Measurements from ENCODE around the gene SLC6A4. TPM values are rescaled to one million over a fixed set of nuclear protein-coding genes. Genes with fewer than 3 reads are reported as not detected.

Gene SLC6A4
- total and polyA plus RNA-seq, 2 donors (not counting 3 experiments of a cell fraction or from before 2014, with no cell fraction given), result 0.25 TPM; not detected in 1

DNA sequence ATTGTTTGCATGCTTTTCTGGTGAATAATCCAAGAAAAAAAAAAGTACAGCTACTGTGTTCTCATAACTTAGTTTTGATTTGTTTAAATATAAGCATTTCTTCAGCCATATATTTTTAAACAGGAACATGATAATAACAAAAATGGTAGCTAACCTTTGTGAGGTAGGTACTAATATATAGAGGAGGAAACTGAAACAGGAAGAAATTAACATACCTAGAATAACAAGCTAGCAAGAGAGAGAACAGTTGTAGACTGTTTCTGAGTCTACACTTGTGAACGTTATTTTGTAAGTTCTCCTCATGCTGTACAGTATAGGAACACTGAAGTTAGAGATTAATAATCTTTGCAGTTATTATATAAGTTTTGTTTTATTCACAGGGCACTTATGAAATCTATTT is 69.5 kb downstream of the SLC6A4 start:
- intact Hi-C loops (cut with micrococcal nuclease) (no loop called here), dilution Hi-C loops (cut with MboI; ENCODE audit: extremely low pct_ligation_motif_present, low sequenced_read_pairs) (no loop called here)
- Histone ChIP-seq H3K79me2 (ENCODE audit: control insufficient read depth, insufficient read depth, low read length) (peaks cover 35% of the 10 kb centered on the region), H3K27ac (ENCODE audit: insufficient read depth, low read depth, low read length) (no peak overlapping the region), H3K9ac (replicated peaks; ENCODE audit: extremely low read depth, insufficient read depth, low read length) (no peak overlapping the region), H3K27me3 (ENCODE audit: control insufficient read depth in 2 of 2, insufficient read depth in 2 of 2, low read length in 2 of 2) (no peaks in the 10 kb centered on the region), H3K9me1 (replicated peaks; ENCODE audit: control insufficient read depth, extremely low read depth, insufficient read depth, low read length) (no peaks in the 10 kb centered on the region), H2AFZ (ENCODE audit: low read depth, low read length) (no peak overlapping the region), H4K20me1 (replicated peaks; ENCODE audit: control insufficient read depth, extremely low read depth, insufficient read depth, low read length) (no peaks in the 10 kb centered on the region), H3K9me3 (replicated peaks; ENCODE audit: control insufficient read depth, insufficient read depth, low read length) (no peaks in the 10 kb centered on the region), H3K4me2 (ENCODE audit: insufficient read depth, low read length) (no peak overlapping the region), H3K36me3 (ENCODE audit: control insufficient read depth in 2 of 2, extremely low read depth in 1 of 2, insufficient read depth in 2 of 2, low read length in 2 of 2) (no peaks in the 10 kb centered on the region), H3K4me1 (ENCODE audit: control insufficient read depth, extremely low read depth, insufficient read depth, low read length) (no peaks in the 10 kb centered on the region), H3K4me3 (replicated peaks in 1 of 3; ENCODE audit: insufficient read depth in 1 of 3, low read depth in 1 of 3, low read length in 3 of 3) (no peak overlapping the region)
- ChIA-PET CTCF (interaction anchor here (0.9 to 1.1 kb wide), 2 partner anchors 10 to 26 kb away, joined by 3 to 5 read pairs; no protein-coding TSS in a partner anchor), POLR2A (interaction anchor here (0.6 kb wide), 1 partner anchor 16 kb away, joined by 9 read pairs; no protein-coding TSS in a partner anchor)
- no TSS peak for BruUV-seq (replicated peaks)
- DNase-seq (ENCODE audit: low read depth, low spot score), result no peak
- TF ChIP-seq POLR2AphosphoS5 (IDR thresholded peaks at IDR 0.05; ENCODE audit: insufficient read depth, low read depth, low read length) (no peak), FOS (IDR thresholded peaks at IDR 0.05; ENCODE audit: borderline replicate concordance, insufficient read depth, low read length) (no peak), POLR2A (IDR thresholded peaks at IDR 0.05; ENCODE audit: low read depth, low read length) (no peak), JUN (IDR thresholded peaks at IDR 0.05; ENCODE audit: borderline replicate concordance, insufficient read depth, insufficient read length, low read depth) (no peak), MYC (IDR thresholded peaks at IDR 0.05; ENCODE audit: low read depth, low read length) (no peak), GATA2 (IDR thresholded peaks at IDR 0.05; ENCODE audit: insufficient read depth, insufficient read length, low read depth, low read length) (no peak), EZH2 (IDR thresholded peaks at IDR 0.05; ENCODE audit: borderline replicate concordance, low read depth, low read length, severe bottlenecking) (no peak)
- TF ChIP-seq, protein P1, sequence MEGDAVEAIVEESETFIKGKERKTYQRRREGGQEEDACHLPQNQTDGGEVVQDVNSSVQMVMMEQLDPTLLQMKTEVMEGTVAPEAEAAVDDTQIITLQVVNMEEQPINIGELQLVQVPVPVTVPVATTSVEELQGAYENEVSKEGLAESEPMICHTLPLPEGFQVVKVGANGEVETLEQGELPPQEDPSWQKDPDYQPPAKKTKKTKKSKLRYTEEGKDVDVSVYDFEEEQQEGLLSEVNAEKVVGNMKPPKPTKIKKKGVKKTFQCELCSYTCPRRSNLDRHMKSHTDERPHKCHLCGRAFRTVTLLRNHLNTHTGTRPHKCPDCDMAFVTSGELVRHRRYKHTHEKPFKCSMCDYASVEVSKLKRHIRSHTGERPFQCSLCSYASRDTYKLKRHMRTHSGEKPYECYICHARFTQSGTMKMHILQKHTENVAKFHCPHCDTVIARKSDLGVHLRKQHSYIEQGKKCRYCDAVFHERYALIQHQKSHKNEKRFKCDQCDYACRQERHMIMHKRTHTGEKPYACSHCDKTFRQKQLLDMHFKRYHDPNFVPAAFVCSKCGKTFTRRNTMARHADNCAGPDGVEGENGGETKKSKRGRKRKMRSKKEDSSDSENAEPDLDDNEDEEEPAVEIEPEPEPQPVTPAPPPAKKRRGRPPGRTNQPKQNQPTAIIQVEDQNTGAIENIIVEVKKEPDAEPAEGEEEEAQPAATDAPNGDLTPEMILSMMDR (IDR thresholded peaks at IDR 0.05; ENCODE audit: extremely low read depth in 1 of 2, insufficient read depth in 1 of 2, low read depth in 1 of 2, low read length in 2 of 2), result no peak
- TF ChIP-seq, protein P2, sequence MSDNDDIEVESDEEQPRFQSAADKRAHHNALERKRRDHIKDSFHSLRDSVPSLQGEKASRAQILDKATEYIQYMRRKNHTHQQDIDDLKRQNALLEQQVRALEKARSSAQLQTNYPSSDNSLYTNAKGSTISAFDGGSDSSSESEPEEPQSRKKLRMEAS (IDR thresholded peaks at IDR 0.05; ENCODE audit: insufficient read depth, insufficient read length), result no peak
- FAIRE-seq, result no peak
